G401 (cell line): Measurements from ENCODE around the gene LAMC2. TPM values are rescaled to one million over a fixed set of nuclear protein-coding genes. Genes with fewer than 3 reads are reported as not detected.

Experiments
- DNase-seq: peaks from one replicate; pipeline ENCODE4 v3.0.0-alpha.2; 2015; ENCODE audit warnings: low spot score
- in situ Hi-C: cut with HindIII; loops from 2 replicates; pipeline ENCODE4 v1.10.0; 2016; ENCODE audit warnings: low sequenced_read_pairs, mixed read lengths
- total RNA-seq: library from RNA; depleted of rRNA; stranded (reverse); fragments of >200 nt; shearing (Covaris generic); gene quantifications from 2 replicates; pipeline ENCODE4 v1.2.3, GENCODE V29; 2014

Gene LAMC2
- total RNA-seq, 1 experiment from 2014 or later: 0.61 TPM

DNA sequence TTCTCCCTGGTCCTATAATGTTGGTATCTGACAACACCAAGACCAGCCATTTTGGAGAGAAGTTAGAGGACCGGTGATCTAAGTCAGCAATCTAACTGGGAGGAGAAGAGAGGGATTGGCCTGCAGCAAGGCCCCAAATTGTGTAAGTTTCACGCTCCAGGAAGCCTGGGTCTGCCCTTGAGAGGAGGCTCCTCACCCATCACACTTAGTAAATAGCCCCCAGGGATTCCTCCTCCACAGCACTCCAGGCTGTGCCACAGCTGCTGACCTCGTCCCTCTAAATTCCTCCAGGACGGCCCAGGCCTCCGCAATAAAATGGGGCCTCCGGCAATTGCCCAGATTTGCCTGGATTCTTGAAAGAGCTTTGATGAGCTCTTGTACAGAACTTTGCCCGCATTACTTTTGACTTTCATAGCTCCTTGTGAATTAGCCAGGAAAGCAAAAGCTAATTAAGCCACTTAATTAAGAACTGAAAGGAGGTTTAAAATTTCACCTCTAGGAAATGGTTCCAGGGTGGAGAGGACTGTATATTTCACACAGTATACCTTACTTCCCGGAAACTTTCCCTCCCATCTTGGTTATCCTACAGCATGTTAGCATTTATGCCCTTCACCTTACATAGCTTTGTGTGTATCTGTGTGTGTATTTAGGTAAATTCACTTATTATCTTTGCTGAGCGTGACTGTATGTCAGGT, 90.5 kb downstream of the LAMC2 start:
- no peak for DNase-seq
- in situ Hi-C loops: no loop called here

DNA sequence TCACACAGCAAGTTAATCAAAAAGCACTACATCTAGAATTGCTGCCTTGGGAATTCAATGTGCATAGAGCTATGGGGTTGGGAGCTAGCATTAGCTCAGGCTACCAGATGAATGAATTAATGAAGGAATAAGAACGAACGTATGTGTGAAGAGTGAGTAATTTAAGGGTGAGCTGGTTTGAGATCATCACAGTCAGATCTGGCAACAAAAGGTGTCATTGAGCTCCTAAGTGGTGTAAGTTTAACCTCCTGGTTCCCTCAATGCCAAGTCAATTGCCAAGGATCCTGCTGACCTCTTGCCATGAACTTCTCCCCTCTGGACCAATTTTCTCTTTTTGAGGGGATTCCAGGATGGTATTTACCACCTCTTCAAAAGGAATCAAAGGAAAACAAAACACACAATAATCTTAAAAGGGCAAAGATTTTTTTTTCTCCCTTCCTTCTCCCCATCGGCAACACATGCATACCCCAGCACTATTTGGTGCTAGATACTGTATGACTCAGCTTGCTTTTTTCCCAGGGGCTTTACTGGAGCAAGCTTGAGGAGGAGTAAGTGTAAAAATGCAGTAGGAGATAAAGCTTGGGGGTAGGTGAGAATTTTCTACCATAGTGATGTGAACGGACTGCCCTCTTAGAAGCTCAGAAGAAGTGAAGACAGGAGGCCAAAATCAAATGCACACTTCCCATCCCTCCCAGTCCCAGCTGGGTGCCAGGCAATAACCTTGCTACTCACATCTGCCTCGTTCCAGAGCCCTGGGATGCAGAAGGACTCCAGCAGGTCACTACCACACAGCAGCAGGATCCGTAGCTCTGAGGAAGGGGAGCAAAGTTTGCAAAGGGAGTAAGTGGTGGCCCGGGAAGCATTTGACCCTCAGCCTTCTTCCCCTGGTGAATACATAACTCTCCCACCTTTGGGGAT, 92.0 kb downstream of the LAMC2 start:
- in situ Hi-C loops: no loop called here
- no peak for DNase-seq

DNA sequence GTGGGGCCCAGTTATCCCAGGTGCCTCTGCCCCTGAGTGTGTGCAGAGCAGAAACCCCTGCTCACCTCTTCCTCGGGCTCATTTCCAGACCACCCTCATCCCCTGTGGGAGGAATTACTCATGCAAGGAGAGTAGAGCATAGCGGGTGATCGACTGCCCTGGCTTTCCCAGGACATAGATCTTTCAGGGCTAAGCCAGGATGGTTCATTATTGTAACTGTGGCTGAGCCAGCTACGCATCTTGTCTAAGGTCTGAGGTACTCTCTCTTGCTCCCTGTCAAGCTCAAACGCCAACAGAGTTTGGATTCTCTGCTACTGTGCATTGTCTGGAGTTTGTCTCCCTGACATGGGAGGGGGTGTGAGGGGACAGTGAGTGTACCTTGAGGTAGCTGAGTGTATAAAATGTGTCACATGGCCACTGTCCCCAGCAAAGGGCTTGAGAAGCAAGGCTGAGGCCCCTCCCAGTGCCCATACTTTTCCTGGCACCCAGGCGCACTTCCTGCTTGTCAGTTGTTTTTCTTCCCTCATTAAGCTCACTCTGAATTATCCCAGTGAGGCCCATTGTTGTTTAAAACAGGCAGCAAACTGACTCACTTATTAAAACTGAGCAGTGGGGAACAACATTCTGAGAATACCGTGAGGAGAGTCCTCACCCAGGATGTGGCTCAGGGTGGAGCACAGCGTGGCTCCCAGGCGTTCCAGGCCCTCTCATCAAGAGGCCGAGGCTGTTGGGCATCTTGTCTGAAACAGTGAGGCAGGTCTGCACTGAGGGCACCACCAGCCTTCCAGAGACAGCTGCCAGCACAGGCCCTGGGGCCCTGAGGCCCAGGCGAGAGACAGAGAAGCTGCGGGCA, 92.9 kb downstream of the LAMC2 start:
- no peak for DNase-seq
- in situ Hi-C loops: no loop called here

DNA sequence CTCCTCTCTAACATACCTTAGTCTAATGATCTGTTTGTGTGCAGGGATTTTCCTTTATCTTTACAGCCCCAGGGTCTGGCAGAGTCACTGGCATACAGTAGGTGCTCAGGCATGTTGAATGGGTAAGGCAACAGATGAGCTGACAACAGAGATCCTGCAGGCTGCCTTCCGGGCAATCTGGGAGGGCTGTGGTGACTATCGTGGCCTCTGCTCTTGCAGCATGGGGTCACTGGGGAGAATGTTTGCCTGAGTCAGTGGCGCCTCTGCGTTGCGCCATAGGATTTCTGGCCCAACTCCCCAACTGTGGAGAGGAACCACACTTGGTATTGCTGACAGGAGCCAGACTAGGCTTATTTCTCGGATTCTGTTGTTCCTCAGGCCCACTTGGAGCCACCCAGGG, 93.8 kb downstream of the LAMC2 start:
- in situ Hi-C loops: no loop called here
- DNase-seq: no peak

DNA sequence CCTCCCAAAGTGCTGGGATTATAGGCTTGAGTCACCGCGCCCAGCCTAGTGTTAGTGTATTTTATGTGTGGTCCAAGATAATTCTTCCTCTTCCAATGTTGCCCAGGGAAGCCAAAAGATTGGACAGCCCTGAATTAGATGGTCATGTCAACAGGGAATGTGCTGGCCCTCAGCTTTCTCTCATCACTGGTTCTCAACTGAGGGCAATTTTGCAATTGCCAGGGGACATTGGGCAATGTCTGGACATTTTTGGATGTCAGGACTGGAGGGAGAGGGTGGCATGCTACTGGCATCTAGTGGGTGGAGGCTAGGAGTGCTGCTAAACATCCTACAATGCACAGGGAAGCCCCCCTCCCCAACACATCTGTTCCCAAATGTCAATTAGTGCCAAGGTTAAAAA, 95.0 kb downstream of the LAMC2 start:
- DNase-seq: no peak
- in situ Hi-C loops: no loop called here

- in situ Hi-C loops: no loop called here
Observed at GRCh38 chr1:183281553-183282091, 95.6 kb downstream of the LAMC2 start.

GRCh38 chr1:183282101-183282855, 96.2 kb downstream of the LAMC2 start:
- in situ Hi-C loops: no loop called here
- no peak for DNase-seq

More at GRCh38 chr1:183281553-183282091, 95.6 kb downstream of the LAMC2 start:
- peak; percentile 98 for DNase-seq

GRCh38 chr1:183283286-183283685, 97.2 kb downstream of the LAMC2 start:
- DNase-seq: no peak
- in situ Hi-C loops: no loop called here

- DNase-seq: peak; percentile 94
- in situ Hi-C loops: no loop called here
Observed at GRCh38 chr1:183284086-183284485, 98.0 kb downstream of the LAMC2 start.

DNA sequence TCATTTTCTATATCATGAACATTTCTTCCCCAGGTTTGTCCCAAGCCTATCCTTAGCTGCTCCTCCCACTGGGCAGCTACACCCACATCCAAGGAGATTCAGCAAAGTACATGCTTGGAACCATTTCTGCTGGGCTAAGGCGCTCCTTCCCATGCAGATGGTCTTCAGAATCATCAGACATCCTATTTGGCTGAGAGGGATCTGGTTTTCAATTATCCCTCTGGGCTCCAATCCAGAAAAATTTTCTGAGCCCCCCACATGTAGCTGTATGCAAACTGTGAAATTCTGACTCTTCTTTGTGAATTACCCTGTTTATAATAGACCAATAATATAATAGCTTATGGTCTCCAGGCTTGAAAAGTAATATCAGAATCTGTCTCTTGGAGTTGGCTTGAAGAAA, 99.2 kb downstream of the LAMC2 start:
- no peak for DNase-seq
- in situ Hi-C loops: no loop called here

- in situ Hi-C loops: no loop called here
- no peak for DNase-seq
Observed at GRCh38 chr1:183285746-183286145, 99.7 kb downstream of the LAMC2 start.

- in situ Hi-C loops: no loop called here
Observed at GRCh38 chr1:183287191-183287675, 101.2 kb downstream of the LAMC2 start.

DNA sequence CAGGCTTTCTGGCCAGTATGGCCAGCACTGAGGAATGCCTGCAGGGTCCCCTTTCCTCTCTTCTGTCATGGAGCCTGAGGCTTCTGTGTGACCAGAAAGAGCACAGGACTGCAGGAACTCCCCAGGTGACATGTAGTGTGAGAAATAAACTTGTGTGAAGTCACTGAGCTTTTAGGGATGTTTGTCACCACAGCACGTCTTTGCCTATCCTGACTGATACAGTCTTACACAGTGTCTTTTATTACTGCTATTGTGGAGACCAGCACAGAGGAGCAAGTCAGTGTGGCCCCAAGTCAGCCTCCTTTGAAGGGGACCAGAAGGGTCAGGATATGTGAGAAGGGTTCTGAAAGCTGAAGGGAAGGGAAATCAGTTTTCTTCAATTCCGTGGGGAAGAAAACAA, 102.5 kb downstream of the LAMC2 start:
- in situ Hi-C loops: no loop called here
- no peak for DNase-seq

More at GRCh38 chr1:183287191-183287675, 101.2 kb downstream of the LAMC2 start:
- peak; percentile 96 for DNase-seq

DNA sequence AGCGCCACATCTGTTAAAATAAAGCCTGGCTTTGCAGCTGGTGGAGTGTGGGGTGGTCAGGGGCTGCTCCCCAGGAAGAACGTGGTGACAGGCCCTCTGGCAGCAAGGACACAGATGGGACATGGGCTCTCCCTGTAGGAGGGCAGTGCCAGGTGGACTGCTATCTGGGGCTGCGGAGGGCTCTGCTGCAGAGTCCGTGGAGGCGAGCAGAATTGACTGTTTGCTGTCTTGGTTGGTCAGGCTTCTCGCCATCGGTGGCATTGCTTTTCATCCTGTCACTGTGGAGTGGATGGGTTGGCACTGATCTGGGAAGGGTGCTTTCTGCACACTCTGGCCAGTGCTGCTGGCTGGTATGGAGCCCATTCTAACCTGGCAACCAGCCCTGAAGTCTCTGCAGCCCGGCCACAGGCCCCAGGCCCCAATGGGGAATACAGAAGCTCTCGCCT, 103.0 kb downstream of the LAMC2 start:
- in situ Hi-C loops: no loop called here
- DNase-seq: peak; percentile 68

GRCh38 chr1:183290628-183291027, 104.6 kb downstream of the LAMC2 start:
- in situ Hi-C loops: no loop called here
- DNase-seq: no peak

DNA sequence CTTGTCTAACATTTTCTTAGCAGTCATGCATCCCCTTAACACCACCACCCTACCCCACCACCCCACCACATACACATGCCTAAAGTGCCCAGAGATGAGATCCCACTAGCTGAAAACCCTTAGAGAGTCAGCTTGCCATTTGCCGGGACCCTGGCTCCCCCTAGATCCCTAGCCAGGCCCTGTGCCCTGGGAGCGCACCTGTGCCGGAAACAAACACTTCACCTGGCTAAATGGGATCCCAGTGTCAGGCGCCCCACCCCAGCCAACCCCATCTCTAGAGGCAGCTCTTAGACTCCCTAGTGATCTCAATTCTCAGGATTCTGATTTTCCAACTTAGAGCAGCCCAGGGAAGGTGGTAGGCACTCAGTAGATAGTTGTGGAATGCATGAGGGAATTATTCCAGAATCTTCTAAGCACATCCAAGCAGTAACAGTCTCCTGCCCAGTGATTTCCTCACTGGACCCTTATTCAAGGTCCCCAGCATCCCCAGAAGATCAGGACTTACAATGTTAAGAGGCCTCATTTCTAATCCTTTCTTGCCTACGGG, 105.2 kb downstream of the LAMC2 start:
- in situ Hi-C loops: no loop called here
- no peak for DNase-seq

DNA sequence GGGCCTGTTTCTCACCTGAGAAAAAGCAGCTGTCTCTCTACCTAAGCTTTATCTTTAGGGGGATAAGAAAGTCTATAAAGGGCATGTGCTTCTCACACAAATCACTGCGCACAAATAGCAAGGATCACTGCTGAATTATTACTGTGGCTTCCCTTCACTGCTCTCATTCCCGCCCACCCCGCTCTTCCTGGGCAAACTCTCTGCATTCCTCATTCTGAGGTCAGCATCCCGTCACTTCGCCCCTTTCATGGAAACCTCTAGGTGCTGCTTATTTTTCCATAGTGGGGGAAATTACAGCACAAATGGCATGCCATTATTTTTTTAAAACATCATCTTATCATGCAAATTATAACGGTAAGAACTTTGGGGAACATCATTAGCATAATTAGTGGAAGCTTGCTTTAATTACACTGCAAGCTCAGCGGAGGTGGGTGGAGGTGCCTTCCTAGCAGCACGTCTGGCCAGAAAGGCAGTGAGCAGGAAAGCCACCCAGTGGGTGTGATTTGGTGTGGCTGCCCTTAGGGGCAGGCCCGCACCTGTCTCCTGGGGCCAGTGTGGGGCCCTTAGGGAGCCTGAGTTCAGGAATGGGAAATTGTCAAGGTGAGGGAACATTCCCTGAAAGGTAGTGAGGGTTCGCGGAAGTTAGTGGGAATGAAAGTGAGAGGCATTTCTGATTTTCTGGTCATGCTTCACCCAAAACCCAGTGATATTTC, 105.9 kb downstream of the LAMC2 start:
- in situ Hi-C loops: no loop called here
- no peak for DNase-seq

DNA sequence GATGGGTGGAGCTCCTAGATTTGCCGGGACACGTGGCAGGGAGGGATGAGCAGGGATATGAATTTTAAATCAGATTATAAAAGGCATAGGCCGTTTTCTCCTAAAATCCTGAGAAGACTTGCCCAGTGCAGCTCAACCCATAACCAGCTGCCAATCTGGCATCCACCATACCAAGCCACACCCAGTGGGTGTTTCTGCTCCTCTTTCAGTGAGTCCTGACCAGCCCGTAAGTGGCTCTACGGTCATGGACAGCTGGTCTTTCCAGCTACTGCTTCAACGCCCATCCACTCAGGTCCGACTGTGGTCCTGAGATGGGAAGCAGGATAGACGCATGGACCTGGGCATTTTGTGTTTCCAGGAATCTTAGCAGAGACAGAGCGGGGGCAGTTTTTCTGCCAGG, 107.2 kb downstream of the LAMC2 start:
- in situ Hi-C loops: no loop called here
- no peak for DNase-seq
